ENCODE measurements around the gene ZDBF2.
"Not testable (repeated sequence)": the region's sequence is repeated elsewhere in the genome, so short reads cannot be mapped to it uniquely, and the experiment has no call there.

The ZDBF2 gene

DNA sequence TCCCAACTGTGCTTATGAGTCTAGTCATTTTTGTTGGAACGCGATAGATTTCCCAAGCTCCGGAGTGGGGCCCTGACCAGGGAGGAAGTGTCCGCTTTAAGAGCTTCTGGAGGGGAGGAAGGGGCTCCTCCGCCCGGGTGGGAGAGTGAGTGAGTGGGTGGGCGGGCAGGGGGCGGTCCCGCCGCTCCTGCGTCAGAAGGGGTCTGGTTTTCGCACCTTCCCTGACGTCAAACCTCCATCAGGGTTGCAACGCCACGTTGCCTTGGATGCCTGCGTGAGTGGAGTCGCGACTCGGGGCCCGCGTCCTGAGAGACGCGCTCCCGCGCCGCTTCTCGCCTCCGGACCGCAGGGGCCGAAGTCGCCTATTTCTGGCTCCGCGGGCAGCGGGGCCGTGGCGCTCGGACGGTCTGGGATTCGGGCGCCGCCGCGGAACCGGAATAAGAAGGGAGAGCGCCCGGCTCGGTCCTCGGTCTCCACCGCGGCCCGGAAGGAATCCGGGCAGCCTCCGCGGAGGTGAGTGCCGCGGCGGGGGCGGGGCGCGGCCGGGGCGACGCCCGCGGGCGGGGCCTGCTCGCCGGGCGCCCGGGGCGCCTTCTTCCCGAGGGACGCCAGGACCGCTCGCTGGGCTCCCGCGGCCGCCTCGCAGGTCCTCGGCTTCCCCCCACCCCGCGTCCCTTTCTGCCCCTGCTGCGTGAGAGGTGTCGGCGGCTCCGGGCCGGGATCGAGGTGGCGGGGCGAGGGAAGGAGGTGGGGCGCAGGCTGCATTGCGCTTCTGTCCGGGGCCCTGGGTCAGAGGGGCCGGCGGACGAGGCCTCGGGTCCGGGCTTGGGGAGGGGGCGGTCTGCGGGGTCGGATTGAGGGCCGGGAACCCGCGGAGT lies at the start of gene ZDBF2:
Gene ZDBF2, plus strand, starts transcription at position 230 of the 878 bp plus-strand sequence. CDS start 7,187 bp downstream, outside the sequence.
- peak; percentile 80 for DNase-seq (ENCODE audit: low read depth, low spot score)

- DNase-seq (ENCODE audit: low read depth, low spot score) = no peak
These were observed 48.8 kb upstream of the ZDBF2 start for GRCh38 chr2:206225435-206226232.

GRCh38 chr2:206228636-206229035 lies 45.8 kb upstream of the ZDBF2 start:
- DNase-seq (ENCODE audit: low read depth, low spot score) = not testable (repeated sequence)

DNA sequence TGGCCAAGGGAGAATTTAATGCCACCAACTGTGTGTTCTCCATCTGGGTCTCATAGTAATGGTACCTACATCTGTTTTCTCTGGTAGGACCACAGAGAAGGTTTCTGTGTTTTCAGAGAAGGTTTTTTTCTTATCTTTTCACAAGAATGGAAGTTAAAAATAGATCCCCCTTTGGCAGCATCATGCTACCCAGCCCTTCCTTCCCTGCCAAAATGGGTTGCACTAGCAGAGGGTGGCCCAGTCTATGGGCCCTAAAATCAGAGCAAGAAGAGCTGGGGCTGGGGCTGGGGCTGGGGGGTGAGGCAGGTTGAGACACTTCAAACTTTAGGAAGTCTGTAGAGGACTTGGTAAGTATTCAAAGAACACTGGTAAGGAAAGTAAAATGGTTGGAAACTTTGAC lies 44.8 kb upstream of the ZDBF2 start:
- DNase-seq (ENCODE audit: low read depth, low spot score) = no peak

DNA sequence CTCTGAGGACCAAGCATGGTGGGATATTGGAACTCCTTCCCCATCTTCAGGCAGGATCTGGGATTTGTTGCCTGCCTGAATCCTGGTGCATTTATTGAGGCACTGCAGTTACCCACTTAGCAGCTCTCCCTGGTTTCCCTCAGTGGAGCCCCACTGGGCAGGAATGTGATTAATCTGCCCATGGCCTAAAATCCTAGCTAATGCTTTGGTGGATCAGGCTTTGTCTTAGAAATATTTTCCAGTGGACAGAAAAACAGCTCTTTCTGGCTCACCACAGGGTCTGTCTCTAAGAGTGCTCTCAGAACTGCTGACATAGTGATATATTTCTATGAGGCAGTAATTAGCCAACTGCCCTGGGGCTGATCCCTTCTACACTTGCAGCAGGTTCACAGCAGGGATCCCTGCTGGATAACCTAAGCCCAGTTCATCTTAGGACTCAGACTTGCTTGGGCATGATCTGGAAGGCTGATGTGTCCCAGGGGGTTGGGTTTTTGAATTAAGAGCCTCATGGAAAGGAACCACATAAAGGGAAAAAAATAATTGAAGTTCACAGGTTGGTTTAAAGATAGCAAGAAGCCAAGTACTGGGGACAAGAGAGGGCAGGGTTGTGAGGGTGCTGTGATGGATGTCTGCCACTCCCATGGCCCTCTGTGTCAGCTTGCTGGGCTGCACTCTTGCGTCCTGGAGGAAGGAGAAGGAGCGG lies 44.3 kb upstream of the ZDBF2 start:
- peak; percentile 58 for DNase-seq (ENCODE audit: low read depth, low spot score)

GRCh38 chr2:206231669-206232286 lies 42.7 kb upstream of the ZDBF2 start:
- no peak for DNase-seq (ENCODE audit: low read depth, low spot score)

DNA sequence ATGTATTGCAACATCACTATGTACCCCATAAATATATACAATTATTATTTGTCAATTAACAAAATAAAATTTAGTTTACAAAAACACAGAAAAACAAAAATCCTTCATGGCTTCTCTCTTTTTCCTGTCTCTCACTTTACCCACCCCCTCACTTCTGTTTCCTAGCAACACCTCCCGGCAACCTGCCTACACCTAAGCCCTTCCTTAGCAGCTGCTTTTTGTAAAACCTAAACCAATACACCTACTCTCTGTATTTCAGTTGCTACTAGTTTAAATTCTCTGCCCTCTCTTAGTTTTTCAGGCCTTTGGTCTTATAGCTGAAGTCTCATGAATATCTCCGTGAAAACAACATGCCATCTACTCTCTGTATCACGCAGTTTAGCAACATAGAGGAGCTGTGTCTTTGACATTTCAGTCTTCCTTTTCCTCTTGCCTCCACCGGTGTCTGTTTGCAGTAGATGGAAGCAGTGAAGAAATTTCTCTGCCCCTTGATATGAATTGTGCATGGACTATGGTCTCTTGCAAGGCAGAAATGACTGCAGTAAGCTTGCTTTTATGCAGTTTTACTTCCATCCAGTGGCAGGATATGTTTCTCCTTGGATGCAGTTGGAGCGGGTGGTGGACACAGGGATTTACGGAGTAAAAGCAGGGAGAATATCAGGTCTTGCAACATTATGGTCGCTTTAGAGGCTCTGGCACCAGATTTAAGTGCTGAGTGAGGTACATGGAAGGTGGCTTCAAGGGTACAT lies 42.0 kb upstream of the ZDBF2 start:
- DNase-seq (ENCODE audit: low read depth, low spot score) = no peak

- no peak for DNase-seq (ENCODE audit: low read depth, low spot score)
These were observed 35.3 kb upstream of the ZDBF2 start for GRCh38 chr2:206239157-206239556.

- no peak for DNase-seq (ENCODE audit: low read depth, low spot score)
These were observed 34.1 kb upstream of the ZDBF2 start for GRCh38 chr2:206240327-206240726.

DNA sequence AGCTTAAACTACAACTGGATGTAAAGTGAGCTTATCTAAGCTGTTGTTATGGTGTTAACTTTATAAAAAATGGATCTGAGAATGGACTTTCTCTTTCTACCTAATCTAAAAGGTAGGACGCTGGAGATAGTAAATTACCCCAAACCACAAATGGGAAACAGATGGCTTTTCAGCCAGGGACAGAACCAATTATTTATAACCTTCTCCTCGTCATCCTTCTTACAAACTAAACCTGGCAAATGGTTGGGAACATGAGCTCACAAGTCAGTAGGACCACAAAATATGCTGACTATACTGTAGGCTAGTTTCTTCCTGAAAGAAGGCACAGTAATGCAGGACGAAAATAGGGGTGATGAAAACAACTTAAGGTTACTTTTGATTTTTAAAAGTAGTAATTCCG lies 32.7 kb upstream of the ZDBF2 start:
- DNase-seq (ENCODE audit: low read depth, low spot score) = no peak

- DNase-seq (ENCODE audit: low read depth, low spot score) = no peak
These were observed 29.2 kb upstream of the ZDBF2 start for GRCh38 chr2:206245265-206245672.

DNA sequence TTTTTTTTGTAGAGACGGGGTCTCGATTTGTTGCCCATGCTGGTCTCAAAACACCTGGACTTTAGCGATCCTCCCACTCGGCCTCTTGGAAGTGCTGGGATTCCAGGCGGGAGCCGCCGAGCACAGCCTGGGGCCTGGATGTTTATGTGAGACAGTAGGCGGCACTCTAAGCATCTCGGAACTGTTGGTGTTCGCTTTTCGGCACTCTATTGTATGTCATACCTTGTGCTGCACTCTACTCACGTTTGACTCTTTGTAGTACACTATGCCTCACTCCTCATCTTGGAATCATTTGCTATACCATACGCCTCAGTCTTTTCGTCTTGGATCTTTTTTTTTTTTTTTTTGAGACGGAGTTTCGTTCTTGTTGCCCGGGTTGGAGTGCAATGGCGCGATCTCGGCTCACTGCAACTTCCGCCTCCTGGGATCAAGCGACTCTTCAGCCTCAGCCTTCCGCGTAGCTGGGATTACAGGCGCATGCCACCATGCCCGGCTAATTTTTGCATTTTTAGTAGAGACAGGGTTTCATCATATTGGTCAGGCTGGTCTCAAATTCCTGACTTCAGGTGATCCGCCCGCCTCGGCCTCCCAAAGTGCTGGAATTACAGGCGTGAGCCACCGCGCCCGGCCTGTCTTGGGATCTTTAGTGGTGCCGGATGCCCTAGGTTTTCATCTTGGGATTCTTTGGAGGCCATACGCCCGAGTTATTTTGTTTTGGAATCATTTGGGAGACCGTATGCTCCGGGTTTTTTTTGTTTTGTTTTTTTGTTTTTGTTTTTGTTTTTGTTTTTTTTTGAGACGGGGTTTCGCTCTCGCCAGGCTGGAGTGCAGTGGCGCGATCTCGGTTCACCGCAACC lies 24.2 kb upstream of the ZDBF2 start:
- peak; percentile 21 for DNase-seq (ENCODE audit: low read depth, low spot score)

GRCh38 chr2:206253125-206253776 lies 21.2 kb upstream of the ZDBF2 start:
- no peak for DNase-seq (ENCODE audit: low read depth, low spot score)

GRCh38 chr2:206253777-206254166 lies 20.7 kb upstream of the ZDBF2 start:
- DNase-seq (ENCODE audit: low read depth, low spot score) = no peak

- no peak for DNase-seq (ENCODE audit: low read depth, low spot score)
These were observed 19.5 kb upstream of the ZDBF2 start for GRCh38 chr2:206255003-206255402.

DNA sequence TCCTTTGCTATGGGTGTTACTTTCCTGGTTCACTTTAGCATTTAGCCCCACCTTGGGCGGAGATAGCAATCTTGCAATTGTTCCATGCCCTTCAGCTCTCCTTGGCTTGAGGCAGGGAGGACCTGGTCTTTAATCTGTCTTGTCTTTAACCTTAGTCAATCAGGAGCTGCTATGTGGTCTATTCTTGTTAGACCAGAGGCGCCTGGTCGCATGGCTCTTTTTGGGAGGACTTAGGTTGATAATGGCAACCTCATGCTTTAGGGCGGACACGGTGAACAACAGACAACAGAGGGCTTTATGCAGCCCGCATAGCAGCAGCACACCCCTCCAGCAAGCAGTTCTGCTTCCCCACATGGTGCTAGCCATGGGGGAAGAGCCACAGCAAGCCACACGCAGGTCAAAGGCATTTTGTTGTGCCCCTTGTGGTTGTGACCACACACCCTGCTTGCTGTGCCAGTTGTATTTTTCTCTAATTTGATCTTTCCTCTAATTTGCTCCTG lies 17.7 kb upstream of the ZDBF2 start:
- DNase-seq (ENCODE audit: low read depth, low spot score) = no peak

- DNase-seq (ENCODE audit: low read depth, low spot score) = no peak
These were observed 17.1 kb upstream of the ZDBF2 start for GRCh38 chr2:206257350-206257749.

DNA sequence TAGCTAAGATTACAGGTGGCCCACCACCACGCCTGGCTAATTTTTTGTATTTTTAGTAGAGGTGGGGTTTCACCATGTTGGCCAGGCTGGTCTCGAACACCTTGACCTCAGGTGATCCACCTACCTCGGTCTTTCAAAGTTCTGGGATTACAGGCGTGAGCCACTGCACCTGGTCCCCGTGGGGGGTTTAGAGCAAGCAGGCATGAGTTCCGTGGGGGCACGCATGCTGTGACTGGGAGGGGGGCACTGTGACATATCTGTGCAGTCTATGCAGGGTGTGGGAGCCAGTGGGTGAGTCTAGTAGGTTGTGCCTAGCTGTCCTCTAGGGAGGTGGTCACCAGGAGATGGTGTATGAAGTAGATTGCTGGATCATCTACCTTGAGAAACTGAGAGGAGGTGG lies 16.6 kb upstream of the ZDBF2 start:
- no peak for DNase-seq (ENCODE audit: low read depth, low spot score)

DNA sequence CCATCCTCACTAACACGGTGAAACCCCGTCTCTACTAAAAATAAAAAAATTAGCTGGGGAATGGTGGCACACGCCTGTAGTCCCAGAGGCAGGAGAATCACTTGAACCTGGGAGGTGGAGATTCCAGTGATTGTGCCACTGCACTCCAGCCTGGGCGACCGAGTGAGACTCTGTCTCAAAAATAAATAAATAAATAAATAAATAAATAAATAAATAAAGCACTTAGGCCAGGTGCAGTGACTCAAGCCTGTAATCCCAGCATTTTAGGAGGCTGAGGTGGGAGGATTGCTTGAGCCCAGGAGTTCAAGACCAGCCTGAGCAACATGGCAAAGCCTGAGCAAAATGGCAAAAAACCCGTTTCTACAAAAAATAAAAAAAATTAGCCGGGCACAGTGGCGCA lies 15.8 kb upstream of the ZDBF2 start:
- DNase-seq (ENCODE audit: low read depth, low spot score) = not testable (repeated sequence)
